GM19468 (cell line): ENCODE results near the gene SPTBN4.
"Not testable (repeated sequence)": the region's sequence is repeated elsewhere in the genome, so short reads cannot be mapped to it uniquely, and the experiment has no call there.

ENCODE experiments used
- ATAC-seq: cut with Tn5 transposase; IDR thresholded peaks from one replicate; pipeline ENCODE4 v1.9.1; 2021; ENCODE audit warnings: mild to moderate bottlenecking, moderate library complexity, moderate number of reproducible peaks; ENCODE audit not compliant: unreplicated experiment; ENCODE audit errors: extremely low read depth

The SPTBN4 gene

DNA sequence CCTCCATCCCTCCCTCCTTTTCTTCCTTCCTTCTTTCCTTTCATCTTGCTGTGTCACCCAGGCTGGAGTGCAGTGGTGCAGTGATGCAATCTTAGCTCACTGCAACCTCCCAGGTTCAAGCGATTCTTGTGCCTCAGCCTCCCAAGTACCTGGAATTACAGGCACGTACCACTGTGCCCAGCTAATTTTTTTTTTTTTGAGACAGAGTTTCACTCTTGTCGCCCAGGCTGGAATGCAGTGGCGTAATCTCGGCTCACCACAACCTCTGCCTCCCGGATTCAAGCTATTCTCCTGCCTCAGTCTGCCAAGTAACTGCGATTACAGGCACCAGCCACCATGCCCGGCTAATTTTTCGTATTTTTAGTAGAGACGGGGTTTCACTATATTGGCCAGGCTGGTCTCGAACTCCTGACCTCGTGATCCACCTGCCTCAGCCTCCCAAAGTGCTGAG, 3.2 kb upstream of the SPTBN4 start:
- ATAC-seq = not testable (repeated sequence)

DNA sequence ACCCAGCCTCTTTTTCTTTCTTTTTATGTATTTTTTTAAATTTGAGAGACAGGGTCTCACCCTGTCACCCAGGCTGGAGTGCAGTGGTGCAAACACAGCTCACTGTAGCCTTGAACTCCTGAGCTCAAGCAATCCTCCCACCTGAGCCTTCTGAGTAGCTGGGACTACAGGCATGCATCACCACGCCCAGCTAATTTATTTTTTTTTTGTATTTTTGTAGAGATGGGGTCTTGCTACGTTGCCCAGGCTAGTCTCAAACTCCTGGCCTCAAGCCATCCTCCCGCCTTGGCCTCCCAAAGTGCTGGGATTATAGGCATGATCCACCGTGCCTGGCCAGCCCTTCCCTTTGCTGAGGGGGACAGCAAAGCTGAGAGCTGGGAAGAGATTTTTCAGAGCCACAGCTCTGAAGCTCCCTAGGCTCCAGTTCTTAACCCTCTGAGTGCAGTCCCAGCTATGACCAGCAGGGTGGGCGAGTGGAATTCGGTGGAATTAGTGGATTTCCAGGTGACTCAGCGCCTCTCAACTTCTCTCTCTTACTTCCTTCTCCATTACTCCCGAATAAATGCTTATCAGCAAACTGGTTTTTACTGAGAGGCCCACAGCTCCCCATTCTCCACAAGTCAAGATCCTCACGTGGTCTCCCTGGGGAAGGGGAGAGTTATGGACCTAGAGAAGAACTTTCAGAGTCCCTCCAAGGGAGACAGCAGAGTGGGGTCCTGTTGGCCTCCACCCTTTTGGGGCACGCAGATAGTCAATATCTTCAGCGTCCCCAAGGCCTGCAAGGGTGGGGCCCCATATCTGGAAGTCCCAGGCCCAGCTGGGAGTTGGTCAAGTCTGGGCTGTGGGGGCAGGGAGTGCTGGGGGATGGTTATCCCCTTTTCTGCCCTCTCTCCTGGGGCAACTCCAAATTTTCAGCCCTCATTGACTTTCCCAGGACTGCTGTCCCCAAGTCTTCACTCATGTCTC, 2.5 kb upstream of the SPTBN4 start:
- ATAC-seq = no peak

DNA sequence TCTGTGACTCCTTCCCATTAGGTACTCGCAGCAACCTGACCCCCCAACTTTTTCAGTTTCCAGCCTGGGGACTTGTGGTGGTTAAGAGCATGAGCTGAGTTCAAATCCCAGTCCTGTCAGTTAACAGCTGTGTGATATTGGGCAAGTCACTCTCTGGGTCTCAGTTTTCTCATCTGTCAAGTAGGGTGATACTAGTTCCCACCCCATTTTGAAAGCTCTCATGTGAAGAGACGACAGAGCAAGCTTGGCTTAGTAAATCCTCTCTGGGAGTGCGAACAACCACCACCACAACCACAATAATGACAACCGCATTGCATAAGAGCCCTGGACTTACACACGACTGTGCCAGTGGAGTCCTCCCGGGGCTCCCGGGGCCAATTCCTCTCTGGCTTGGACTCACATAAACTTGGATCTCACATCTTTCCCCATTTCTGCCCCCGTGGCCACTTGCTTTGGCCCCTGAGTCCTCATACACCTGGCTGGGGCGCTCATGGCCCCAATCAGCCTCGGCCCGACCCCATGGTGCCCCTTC, 1.7 kb upstream of the SPTBN4 start:
- peak; percentile 4 for ATAC-seq

DNA sequence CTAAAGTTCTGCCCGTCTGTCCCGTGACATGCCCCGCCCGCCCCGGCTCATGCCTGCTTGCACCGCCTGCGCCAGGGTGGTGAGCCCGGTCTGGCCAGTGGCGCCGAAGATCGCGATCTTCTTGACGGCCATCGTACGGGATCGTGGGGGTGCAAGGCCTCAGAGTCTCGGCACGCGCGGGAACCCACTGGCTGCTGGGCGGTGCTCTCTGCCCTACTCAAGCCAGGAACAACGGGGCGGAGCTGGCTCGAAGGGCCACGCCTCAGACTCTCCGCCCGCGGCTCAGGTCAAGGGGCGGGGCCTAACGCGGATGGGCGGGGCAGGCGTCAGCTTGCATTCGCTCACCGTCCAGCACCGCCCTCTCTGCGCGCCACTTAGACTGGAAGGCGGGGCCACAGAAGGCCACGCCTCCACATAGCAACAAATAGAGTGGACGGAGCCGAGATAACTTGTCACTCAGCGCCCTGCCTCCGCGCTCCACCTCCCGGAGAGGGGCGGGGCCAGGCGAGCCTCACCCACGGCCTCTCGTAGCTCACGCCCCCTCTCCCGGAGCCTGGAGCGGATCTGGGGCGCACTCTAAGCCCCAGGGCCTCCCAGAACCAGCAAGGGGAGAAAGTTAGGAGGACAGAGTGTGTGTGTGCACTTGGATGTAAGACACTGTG, 1.1 kb upstream of the SPTBN4 start, which contains the start of gene BLVRB:
TSS of gene BLVRB (minus strand) at position 189 of the 662 bp plus-strand sequence. CDS start at position 132, 57 bp downstream.
- ATAC-seq = peak; percentile 74

DNA sequence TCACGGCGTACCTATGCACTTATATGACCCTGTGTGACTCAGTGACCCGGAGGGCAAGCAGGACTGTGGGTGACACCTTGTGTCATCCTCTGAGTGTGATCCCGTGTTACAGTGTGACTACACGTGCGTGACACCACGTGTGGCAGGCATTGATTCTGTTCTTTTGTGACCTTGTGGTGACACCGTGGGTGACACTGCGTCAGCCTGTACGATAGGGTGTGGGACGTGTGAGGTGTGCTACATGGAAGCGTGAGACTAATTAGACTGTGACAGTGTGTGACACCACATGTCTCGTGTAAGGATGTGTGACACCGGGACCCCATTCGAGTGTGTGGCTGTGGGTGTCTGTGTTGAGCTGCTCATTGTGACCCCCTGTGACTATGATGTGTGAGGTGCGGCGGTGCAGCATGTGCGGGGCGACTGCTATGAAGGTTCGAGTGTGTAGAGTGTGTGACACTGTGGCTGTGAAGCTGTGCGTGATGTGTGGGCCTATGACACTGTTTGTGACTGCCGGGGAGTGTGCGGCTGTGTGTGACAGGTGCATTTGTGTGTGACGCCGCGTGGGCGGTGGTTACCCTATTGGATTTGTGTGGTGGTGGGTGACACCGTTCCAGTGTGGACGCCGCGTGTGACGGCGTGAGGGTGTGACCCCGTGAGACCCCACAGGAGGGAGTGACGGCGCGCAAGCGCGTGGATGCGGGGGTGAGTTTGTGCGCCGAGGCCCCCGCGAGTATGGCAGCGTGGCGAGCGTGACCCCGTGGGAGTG, 399 bp upstream of the SPTBN4 start:
- ATAC-seq = peak; percentile 16

DNA sequence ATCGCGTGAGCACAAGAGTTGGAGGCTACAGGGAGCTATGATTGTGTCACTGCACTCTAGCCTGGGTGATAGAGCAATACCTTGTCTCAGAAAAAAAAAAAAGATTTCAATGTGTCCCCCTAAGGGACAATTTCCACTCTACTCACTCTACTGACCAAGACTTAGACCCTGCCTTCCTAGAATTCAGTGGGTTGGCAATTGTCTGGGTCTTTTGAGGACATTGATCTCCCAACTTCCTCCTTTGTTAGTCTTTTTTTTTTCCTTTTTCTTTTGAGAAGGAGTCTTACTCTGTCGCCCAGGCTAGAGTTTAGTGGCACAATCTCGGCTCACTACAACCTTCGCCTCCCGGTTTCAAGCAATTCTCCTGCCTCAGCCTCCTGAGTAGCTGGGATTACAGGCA, 2.2 kb downstream of the SPTBN4 start:
- ATAC-seq = no peak

DNA sequence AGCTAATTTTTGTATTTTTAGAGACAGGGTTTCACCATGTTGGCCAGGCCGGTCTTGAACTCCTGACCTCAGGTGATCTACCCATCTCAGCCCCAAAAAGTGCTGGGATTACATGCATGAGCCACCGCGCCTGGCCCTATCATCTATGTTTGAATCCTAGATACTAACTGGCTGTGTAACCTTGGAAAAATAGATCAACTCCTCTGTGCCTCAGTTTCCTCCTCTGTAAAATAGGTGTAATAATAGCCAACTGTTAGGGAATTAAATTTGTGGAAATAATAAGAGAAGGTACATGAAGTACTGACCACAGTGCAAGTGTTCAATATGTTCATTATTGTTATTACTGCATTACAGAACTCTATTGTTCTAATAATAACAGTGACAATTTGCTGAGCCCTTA, 4.3 kb downstream of the SPTBN4 start:
- no peak for ATAC-seq

DNA sequence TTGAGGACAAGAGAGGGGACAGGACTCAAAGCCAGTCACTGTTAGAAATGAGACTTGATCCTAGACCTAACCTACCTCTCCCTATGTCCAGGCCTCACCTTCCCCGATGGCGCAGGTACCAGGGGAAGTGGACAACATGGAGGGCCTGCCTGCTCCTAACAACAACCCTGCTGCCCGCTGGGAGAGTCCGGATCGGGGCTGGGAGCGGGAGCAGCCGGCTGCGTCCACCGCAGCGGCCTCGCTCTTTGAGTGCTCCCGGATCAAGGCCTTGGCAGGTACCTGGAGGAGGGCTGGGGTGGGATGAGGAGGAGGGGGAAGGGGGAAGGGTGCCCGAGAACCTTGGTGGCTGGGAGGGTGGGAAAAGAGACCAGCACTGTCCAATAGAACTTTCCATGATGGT, 5.7 kb downstream of the SPTBN4 start:
- no peak for ATAC-seq

DNA sequence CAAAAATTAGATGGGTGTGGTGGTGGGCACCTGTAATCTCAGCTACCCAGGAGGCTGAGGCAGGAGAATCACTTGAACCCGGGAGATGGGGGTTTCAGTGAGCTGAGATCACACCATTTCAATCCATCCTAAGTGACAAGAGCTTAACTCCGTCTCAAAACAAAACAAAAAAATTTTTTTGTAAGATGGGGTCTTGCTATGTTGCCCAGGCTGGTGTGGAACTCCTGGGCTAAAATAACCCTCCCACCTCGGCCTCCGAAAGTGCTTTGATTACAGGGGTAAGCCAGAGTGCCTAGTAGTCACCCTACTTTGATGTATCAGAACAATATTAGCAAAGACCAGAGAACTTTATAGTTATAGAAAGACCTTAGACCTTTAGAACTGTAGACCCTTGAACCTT, 7.9 kb downstream of the SPTBN4 start:
- ATAC-seq = no peak

DNA sequence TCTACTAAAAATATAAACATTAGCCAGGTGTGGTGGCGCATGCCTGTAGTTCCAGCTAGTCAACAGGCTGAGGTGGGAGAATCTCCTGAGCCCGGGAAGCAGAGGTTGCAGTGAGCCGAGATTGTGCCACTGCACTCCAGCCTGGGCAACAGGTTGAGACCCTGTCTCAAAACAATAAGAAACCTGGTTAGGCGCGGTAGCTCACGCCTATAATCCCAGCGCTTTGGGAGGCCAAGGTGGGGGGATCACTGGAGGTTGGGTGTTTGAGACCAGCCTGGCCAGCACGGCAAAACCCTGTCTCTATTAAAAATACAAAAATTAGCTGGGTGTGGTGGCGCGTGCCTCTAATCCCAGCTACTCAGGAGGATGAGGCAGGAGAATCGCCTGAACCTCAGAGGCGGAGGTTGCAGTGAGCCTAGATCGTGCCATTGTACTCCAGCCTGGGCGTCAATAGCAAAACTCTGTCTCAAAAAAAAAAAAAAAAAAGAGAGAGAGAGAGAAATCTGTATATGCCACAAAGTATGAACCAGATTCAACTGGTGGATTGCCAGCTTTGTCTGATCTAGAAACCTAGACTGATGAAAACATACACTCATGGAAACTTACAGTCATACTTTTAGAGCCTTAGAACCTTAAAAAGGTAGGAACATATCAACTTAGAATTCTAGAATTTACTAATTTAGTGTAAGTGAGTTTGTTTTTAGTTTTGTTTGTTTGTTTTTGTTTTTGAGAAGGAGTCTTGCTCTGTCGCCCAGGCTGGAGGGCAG, 9.3 kb downstream of the SPTBN4 start:
- ATAC-seq = not testable (repeated sequence)

DNA sequence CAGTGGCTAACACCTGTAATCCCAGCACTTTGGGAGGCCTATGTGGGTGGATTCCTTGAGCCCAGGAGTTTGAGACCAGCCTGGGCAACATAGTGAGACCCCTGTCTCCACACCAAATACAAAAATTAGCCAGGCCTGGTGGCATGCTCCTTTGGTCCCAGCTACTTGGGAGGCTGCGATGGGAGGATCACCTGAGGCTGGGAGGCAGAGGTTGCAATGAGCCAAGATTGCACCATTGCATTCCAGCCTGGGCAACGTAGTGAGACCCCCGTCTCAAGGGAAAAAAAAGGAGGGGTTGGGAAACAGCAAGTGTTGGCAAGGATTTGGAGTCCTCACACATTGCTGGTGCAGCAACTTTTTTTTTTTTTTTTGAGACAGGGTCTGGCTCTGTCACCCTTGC, 19.2 kb downstream of the SPTBN4 start:
- ATAC-seq = no peak

DNA sequence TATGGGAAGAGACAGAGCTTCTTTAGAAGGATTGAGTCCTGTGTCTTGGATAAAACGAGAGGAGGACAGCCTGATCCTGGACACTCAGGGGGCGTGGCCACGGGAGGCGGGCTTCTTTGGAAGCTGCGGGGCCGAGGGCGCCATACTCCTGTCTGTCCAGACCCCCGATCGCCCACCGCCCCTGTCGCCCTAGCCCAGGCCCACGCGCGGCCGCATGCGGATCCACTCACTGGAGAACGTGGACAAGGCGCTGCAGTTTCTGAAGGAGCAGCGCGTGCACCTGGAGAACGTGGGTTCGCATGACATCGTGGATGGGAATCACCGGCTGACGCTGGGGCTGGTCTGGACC, 23.1 kb downstream of the SPTBN4 start:
- no peak for ATAC-seq

DNA sequence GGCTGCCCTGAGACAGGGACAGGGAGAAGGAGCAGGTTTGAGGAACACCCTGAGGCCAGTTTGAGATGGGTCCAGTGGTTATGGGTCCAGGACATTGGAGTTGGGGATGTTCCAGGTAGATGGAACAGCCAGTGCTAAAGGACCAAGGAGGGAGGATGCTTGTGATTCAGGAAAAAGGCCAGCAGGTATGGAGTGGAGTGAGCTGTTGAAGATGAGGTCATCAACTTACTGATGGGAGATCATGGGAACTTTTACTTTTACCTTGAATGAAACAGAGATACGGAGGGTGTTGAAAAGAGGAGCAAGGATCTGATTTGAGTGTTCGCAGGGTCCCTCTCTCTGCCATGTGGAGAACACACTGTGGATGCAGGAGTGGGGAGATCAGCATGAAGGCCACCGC, 25.5 kb downstream of the SPTBN4 start:
- ATAC-seq = no peak

DNA sequence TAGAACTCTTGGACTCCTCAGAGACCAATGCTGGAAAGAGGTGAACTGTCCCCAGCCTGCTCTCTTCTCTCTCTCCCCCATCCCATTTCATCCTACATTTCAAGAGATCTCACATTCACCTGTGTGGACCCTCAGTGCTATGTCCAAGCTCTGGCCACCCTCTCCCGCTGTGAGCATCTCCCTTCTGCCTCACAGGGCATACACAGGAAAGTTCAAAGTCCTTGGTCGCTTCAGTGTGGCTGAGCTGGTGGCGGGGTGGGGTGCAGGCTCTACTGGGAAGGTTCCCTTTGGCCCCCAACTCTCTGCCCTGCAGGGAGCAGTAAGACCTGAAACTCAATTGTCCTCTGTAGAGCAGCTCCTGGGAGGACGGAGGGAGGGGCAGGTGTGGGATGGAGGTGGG, 27.0 kb downstream of the SPTBN4 start:
- ATAC-seq = no peak

DNA sequence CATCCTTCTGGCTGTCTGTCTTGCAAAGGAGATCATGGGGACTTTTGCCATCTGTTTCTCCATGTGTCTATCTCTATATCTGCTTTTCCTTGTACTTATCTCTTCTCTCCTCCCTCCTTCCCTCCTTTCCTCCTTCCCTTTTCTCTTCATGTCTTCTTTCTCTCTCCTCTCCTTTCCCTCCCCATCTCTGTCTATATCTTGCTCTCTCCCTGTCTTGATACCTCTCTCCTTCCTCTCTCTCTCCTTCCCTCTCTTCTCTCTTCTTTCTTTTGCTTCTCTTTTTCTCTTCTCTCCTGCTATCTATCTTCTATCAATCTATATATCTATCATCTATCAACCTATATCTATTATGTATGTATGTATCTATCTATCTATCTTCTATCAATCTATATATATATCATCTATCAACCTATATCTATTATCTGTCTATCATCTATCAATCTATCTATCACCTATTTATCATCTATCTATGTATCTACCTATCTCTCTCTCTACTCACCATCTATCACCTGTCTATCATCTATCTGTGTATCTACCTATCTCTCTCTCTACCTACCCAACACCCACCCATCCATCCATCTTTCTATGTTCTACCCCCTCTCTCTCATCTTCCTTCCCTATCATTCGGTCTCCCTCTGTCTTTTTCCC, 27.5 kb downstream of the SPTBN4 start:
- no peak for ATAC-seq

DNA sequence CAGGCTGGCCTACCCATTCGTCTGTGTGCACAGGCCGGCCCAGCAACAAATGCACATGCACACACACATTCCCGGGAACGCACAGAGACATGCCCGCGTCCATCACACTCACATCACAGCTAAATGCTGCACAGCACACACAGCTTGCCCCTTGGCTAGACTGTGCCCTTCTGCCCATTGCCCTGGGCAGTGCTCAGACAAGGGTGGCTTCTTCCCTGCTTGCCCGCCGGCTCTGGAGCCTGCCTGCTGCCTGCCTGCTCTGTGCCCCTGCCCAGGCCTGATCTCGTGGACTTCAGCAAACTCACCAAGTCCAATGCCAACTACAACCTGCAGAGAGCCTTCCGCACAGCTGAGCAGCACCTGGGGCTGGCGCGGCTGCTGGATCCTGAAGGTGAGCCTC, 30.4 kb downstream of the SPTBN4 start:
- no peak for ATAC-seq

DNA sequence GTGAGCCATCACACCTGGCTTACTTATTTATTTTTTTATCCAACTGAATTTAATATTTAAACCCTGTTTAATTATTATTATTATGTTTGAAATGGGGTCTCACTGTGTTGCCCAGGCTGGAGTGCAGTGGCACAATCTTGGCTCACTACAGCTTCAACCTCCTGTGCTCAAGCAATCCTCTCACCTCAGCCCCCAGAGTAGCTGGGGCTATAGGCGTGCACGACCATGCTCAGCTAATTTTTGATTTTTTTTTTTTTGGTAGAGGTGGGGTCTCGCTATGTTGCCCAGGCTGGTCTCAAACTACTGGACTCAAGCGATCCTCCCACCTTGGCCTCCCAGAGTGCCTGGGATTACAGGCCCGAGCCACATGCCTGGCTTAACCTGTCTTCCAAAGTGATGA, 32.5 kb downstream of the SPTBN4 start:
- no peak for ATAC-seq

DNA sequence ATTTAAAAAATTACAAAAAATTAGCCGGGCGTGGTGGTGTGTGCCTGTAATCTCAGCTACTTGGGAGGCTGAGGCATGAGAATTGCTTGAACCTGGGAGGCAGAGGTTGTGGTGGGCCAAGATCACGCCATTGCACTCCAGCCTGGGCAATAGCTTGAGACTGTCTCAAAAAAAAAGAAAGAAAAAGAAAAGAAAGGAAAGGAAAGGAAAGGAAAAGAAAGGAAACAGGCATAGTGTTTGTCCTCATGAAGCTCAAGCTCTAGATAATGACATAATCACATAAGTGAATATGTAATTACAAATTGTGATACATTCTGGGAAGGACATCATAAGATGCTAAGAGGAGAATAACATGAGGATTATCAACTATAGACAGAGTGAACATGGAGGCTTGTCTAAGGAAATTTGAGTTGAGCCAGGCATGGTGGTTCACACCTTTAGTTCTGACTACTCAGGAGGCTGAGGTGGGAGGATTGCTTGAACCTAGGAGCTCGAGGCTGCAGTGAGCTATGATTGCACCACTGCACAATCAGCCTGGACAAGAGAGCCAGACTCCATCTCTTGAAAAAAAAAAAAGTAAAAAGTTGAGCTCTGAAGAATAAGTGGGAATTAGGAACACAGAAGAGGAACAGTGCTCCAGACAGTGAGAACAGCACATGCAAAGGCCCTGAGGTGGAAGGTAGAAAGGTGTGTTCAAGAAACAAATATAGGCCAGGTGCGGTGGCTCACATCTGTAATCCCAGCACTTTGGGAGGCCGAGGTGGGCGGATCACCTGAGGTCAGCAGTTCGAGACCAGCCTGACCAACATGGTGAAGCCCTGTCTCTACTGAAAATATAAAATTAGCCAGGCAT, 34.1 kb downstream of the SPTBN4 start:
- ATAC-seq = not testable (repeated sequence)
